ENCODE results near the gene GFPT2.

DNA sequence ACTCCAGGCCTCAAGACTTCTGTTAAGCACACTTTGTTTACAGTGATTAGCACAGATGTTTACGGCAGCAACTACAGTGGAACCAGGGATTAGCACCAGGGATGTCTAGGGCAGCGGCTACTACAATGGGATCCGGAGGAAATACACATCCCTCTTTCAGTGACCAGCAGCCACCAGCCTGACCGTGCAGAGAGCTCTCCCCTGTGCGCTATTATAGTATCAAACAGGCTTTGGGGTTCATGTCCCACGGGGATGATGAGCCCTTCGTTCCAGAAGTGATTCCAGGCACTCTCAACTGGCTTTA lies 21.5 kb downstream of the GFPT2 start:
- no peak for TF ChIP-seq POLR2A (IDR thresholded peaks at IDR 0.05)
- TF ChIP-seq, protein P1, sequence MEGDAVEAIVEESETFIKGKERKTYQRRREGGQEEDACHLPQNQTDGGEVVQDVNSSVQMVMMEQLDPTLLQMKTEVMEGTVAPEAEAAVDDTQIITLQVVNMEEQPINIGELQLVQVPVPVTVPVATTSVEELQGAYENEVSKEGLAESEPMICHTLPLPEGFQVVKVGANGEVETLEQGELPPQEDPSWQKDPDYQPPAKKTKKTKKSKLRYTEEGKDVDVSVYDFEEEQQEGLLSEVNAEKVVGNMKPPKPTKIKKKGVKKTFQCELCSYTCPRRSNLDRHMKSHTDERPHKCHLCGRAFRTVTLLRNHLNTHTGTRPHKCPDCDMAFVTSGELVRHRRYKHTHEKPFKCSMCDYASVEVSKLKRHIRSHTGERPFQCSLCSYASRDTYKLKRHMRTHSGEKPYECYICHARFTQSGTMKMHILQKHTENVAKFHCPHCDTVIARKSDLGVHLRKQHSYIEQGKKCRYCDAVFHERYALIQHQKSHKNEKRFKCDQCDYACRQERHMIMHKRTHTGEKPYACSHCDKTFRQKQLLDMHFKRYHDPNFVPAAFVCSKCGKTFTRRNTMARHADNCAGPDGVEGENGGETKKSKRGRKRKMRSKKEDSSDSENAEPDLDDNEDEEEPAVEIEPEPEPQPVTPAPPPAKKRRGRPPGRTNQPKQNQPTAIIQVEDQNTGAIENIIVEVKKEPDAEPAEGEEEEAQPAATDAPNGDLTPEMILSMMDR (IDR thresholded peaks at IDR 0.05), result no peak
- TF ChIP-seq EP300 (IDR thresholded peaks at IDR 0.05), result no peak
